Measurements from ENCODE around the gene KMT5B. TPM values are rescaled to one million over a fixed set of nuclear protein-coding genes. Genes with fewer than 3 reads are reported as not detected.

The KMT5B gene
- total RNA-seq = 39.7 TPM

DNA sequence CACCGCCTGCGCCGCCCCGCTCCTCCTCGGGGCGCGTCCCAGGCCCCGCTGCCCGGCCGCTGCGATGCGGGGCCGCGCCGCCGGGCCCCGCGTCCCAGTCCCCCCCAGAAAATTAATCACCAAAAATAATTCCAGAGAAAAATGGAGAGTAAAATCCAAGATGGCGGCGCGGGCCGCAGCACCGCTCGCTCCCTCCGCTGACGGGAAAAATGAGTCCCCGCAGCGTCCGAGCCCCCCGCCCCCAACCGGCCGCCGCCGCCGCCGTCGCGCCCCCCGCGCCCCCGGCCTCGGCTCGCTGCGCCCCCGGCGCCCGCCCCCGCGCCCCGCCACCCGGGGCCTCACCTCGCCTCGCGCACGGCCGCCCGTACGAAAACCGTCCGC lies at the start of gene KMT5B:
TSS of gene KMT5B (minus strand) at position 162 of the 381 bp plus-strand sequence. CDS start 23,220 bp downstream, outside the sequence.
- H3K27ac ChIP-seq (ENCODE audit: low read depth, low read length) = peak within 1 kb of the TSS; percentile 97
- H3K36me3 ChIP-seq (ENCODE audit: control insufficient read depth in 3 of 3, insufficient read depth in 3 of 3, low read length in 3 of 3) = no peaks in the 10 kb centered on the region
- peak within 1 kb of the TSS; percentile 89 to 96 (median 94) for H3K9ac ChIP-seq (ENCODE audit: low read depth in 1 of 3, low read length in 3 of 3)
- H3K9me3 ChIP-seq (ENCODE audit: control insufficient read depth in 3 of 3, low read length in 3 of 3) = no peaks in the 10 kb centered on the region
- peaks cover 53 to 57% (median 55%) of the 10 kb centered on the region in 3 donors for H3K4me1 ChIP-seq (ENCODE audit: control insufficient read depth in 3 of 3, insufficient read depth in 3 of 3, low read length in 3 of 3)
- H3K27me3 ChIP-seq (ENCODE audit: control insufficient read depth in 3 of 3, insufficient read depth in 3 of 3, low read length in 3 of 3) = no peaks in the 10 kb centered on the region
- peak within 1 kb of the TSS; percentile 87 to 97 (median 92) for H3K4me3 ChIP-seq (ENCODE audit: low read length in 3 of 3)

DNA sequence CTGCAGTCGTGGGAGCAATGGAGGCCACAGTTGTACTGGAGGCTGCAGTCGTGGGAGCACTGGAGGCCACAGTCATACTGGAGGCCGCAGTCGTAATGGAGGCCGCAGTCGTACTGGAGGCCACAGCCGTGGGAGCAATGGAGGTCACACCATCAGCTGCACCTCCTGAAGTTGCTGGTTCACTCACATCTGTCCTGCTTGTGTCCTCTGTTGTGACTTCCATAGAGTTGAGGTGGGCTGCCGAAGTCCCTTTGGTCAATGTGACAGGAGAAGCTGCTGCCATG lies 49.4 kb upstream of the KMT5B start:
- Histone ChIP-seq H3K9ac (ENCODE audit: low read depth in 1 of 3, low read length in 3 of 3) (no peak overlapping the region), H3K4me3 (ENCODE audit: low read length in 3 of 3) (no peak overlapping the region), H3K27ac (ENCODE audit: low read depth, low read length) (no peak overlapping the region), H3K27me3 (ENCODE audit: control insufficient read depth in 3 of 3, insufficient read depth in 3 of 3, low read length in 3 of 3) (no peaks in the 10 kb centered on the region), H3K4me1 (ENCODE audit: control insufficient read depth in 3 of 3, insufficient read depth in 3 of 3, low read length in 3 of 3) (peaks cover 6 to 16% (median 6%) of the 10 kb centered on the region in 3 donors), H3K9me3 (ENCODE audit: control insufficient read depth in 3 of 3, low read length in 3 of 3) (no peaks in the 10 kb centered on the region), H3K36me3 (ENCODE audit: control insufficient read depth in 3 of 3, insufficient read depth in 3 of 3, low read length in 3 of 3) (peaks cover 64 to 68% (median 66%) of the 10 kb centered on the region in 3 donors)

- H3K9ac ChIP-seq (ENCODE audit: low read depth in 1 of 3, low read length in 3 of 3) = no peak overlapping the region
- H3K9me3 ChIP-seq (ENCODE audit: control insufficient read depth in 3 of 3, low read length in 3 of 3) = no peaks in the 10 kb centered on the region
- H3K4me3 ChIP-seq (ENCODE audit: low read length in 3 of 3) = no peak overlapping the region
- peaks cover 58 to 62% (median 60%) of the 10 kb centered on the region in 3 donors for H3K36me3 ChIP-seq (ENCODE audit: control insufficient read depth in 3 of 3, insufficient read depth in 3 of 3, low read length in 3 of 3)
- no peak overlapping the region for H3K27ac ChIP-seq (ENCODE audit: low read depth, low read length)
- no peaks in the 10 kb centered on the region for H3K27me3 ChIP-seq (ENCODE audit: control insufficient read depth in 3 of 3, insufficient read depth in 3 of 3, low read length in 3 of 3)
- peaks cover 7 to 13% (median 9%) of the 10 kb centered on the region in 3 donors for H3K4me1 ChIP-seq (ENCODE audit: control insufficient read depth in 3 of 3, insufficient read depth in 3 of 3, low read length in 3 of 3)
Observed at GRCh38 chr11:68261749-68262543, 48.9 kb upstream of the KMT5B start.

DNA sequence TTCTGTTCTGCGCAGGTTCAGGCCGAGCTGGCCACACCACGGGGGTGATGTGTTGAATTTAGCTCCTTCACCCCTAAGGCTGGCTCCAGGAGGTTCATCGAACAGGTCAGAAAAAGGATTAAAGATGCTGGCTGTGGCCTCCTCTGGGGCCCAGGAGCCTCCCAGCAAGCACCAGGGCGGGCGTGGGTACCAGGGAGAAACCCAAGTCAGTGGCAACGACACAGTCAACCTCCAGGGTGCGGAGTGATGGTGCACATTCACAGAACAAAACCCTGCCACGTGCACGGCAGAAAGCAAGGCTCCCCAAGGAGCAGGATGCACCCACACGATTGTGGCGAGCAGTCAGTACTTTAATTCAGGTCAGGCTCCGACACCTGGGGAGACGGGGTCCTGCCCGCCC lies 47.9 kb upstream of the KMT5B start:
- Histone ChIP-seq H3K4me3 (ENCODE audit: low read length in 3 of 3) (no peak overlapping the region), H3K4me1 (ENCODE audit: control insufficient read depth in 3 of 3, insufficient read depth in 3 of 3, low read length in 3 of 3) (peaks cover 7 to 13% (median 9%) of the 10 kb centered on the region in 3 donors), H3K9me3 (ENCODE audit: control insufficient read depth in 3 of 3, low read length in 3 of 3) (no peaks in the 10 kb centered on the region), H3K27ac (ENCODE audit: low read depth, low read length) (no peak overlapping the region), H3K9ac (ENCODE audit: low read depth in 1 of 3, low read length in 3 of 3) (no peak overlapping the region), H3K27me3 (ENCODE audit: control insufficient read depth in 3 of 3, insufficient read depth in 3 of 3, low read length in 3 of 3) (no peaks in the 10 kb centered on the region), H3K36me3 (ENCODE audit: control insufficient read depth in 3 of 3, insufficient read depth in 3 of 3, low read length in 3 of 3) (peaks cover 49 to 53% (median 51%) of the 10 kb centered on the region in 3 donors)

DNA sequence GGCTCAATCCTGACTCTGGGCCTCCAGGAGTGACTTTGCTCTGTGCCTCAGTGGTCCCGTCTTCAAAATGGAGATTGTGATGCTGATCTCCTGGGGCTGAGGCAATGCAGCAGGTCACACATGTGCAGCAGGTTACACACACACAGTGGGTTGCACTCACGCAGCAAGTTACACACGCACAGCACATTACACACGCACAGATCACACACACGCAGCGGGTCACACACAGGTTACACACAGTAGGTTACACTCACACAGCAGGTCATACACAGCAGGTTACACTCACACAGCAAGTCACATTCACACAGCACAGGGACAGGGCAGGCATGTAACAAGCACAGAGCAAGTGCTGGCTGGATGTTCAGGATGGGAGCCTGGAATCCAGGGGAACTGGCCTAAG lies 47.4 kb upstream of the KMT5B start:
- no peak overlapping the region for H3K4me3 ChIP-seq (ENCODE audit: low read length in 3 of 3)
- H3K36me3 ChIP-seq (ENCODE audit: control insufficient read depth in 3 of 3, insufficient read depth in 3 of 3, low read length in 3 of 3) = peaks cover 44 to 48% (median 46%) of the 10 kb centered on the region in 3 donors
- H3K9ac ChIP-seq (ENCODE audit: low read depth in 1 of 3, low read length in 3 of 3) = no peak overlapping the region
- no peak overlapping the region for H3K27ac ChIP-seq (ENCODE audit: low read depth, low read length)
- no peaks in the 10 kb centered on the region for H3K9me3 ChIP-seq (ENCODE audit: control insufficient read depth in 3 of 3, low read length in 3 of 3)
- peaks cover 7 to 13% (median 9%) of the 10 kb centered on the region in 3 donors for H3K4me1 ChIP-seq (ENCODE audit: control insufficient read depth in 3 of 3, insufficient read depth in 3 of 3, low read length in 3 of 3)
- no peaks in the 10 kb centered on the region for H3K27me3 ChIP-seq (ENCODE audit: control insufficient read depth in 3 of 3, insufficient read depth in 3 of 3, low read length in 3 of 3)

DNA sequence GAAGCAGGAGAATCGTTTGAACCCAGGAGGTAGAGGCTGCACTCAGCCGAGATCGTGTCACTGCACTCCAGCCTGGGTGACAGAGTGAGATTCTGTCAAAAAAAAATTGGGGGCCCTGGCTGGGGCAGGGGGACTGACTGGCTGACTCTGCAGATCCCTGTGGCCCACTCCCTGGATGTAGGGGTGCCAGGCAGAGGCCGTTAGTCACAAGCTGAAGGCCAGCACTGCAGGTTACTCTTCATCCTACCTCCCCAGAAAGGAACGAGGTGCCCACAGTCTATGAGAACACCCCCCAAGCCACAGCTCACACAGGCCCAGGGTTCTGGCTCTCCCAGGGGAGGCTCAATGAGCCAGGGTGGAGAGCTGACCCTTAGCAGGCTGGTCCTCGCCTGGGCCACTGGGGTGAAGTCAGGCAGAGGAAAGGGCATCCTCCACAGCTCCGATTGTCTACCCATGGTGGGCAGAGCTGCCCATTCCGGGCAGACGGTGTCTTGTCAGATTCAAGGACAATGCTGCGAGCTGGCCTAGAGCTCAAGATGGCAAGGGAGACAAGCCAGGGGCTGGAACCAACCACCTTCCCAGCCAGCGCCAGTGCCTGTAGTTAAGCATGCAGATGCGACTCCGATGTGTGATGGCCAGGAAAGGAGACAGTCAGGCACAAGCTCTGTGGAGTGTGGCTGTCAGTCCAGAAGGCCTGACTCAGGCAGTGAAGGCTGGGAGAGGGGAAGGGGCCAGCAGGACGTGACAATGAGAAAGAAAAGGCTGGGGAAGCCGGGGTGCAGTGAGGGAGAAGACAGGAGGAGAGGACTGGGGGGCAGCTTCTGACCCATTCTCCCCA lies 46.2 kb upstream of the KMT5B start:
- Histone ChIP-seq H3K4me3 (ENCODE audit: low read length in 3 of 3) (no peak overlapping the region), H3K27me3 (ENCODE audit: control insufficient read depth in 3 of 3, insufficient read depth in 3 of 3, low read length in 3 of 3) (no peaks in the 10 kb centered on the region), H3K9me3 (ENCODE audit: control insufficient read depth in 3 of 3, low read length in 3 of 3) (no peaks in the 10 kb centered on the region), H3K27ac (ENCODE audit: low read depth, low read length) (no peak overlapping the region), H3K9ac (ENCODE audit: low read depth in 1 of 3, low read length in 3 of 3) (peak overlapping the region in 1 of 3 donors; percentile 40), H3K4me1 (ENCODE audit: control insufficient read depth in 3 of 3, insufficient read depth in 3 of 3, low read length in 3 of 3) (peaks cover 7 to 13% (median 9%) of the 10 kb centered on the region in 3 donors), H3K36me3 (ENCODE audit: control insufficient read depth in 3 of 3, insufficient read depth in 3 of 3, low read length in 3 of 3) (peaks cover 34 to 39% (median 38%) of the 10 kb centered on the region in 3 donors)

GRCh38 chr11:68258363-68258765 lies 45.3 kb upstream of the KMT5B start:
- no peak overlapping the region for H3K27ac ChIP-seq (ENCODE audit: low read depth, low read length)
- no peak overlapping the region for H3K4me3 ChIP-seq (ENCODE audit: low read length in 3 of 3)
- peaks cover 7 to 10% (median 7%) of the 10 kb centered on the region in 3 donors for H3K4me1 ChIP-seq (ENCODE audit: control insufficient read depth in 3 of 3, insufficient read depth in 3 of 3, low read length in 3 of 3)
- peaks cover 32% of the 10 kb centered on the region in 3 donors for H3K36me3 ChIP-seq (ENCODE audit: control insufficient read depth in 3 of 3, insufficient read depth in 3 of 3, low read length in 3 of 3)
- H3K27me3 ChIP-seq (ENCODE audit: control insufficient read depth in 3 of 3, insufficient read depth in 3 of 3, low read length in 3 of 3) = no peaks in the 10 kb centered on the region
- H3K9ac ChIP-seq (ENCODE audit: low read depth in 1 of 3, low read length in 3 of 3) = no peak overlapping the region
- no peaks in the 10 kb centered on the region for H3K9me3 ChIP-seq (ENCODE audit: control insufficient read depth in 3 of 3, low read length in 3 of 3)

- peaks cover 6 to 7% (median 7%) of the 10 kb centered on the region in 3 donors for H3K4me1 ChIP-seq (ENCODE audit: control insufficient read depth in 3 of 3, insufficient read depth in 3 of 3, low read length in 3 of 3)
- no peak overlapping the region for H3K27ac ChIP-seq (ENCODE audit: low read depth, low read length)
- H3K27me3 ChIP-seq (ENCODE audit: control insufficient read depth in 3 of 3, insufficient read depth in 3 of 3, low read length in 3 of 3) = no peaks in the 10 kb centered on the region
- no peaks in the 10 kb centered on the region for H3K9me3 ChIP-seq (ENCODE audit: control insufficient read depth in 3 of 3, low read length in 3 of 3)
- H3K4me3 ChIP-seq (ENCODE audit: low read length in 3 of 3) = peak overlapping the region; percentile 44 to 70 (median 46)
- peak overlapping the region in 2 of 3 donors; percentile 2 to 73 for H3K9ac ChIP-seq (ENCODE audit: low read depth in 1 of 3, low read length in 3 of 3)
- peaks cover 25 to 30% (median 26%) of the 10 kb centered on the region in 3 donors for H3K36me3 ChIP-seq (ENCODE audit: control insufficient read depth in 3 of 3, insufficient read depth in 3 of 3, low read length in 3 of 3)
Observed at GRCh38 chr11:68257477-68258362, 44.6 kb upstream of the KMT5B start.

DNA sequence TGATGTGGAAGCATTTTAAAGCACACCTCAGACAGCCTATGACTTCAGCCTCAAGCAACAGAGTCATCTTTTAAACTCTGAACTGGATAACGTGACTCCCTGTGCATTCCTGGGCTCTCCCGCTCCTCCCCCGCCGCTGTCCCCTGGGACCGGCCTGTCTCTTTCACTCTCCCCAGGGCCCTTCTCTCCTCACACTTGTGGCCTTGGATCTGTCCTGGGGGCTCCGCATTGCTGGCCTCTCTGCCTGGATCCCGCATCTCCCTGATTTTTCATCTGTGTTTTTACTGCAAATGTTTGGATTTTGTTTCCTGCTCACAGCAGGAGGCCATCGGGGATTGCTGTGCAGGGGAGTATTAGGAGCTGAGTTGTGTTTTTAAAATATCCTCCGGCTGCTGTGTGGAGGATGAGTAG lies 43.2 kb upstream of the KMT5B start:
- Histone ChIP-seq H3K4me3 (ENCODE audit: low read length in 3 of 3) (no peak overlapping the region), H3K27me3 (ENCODE audit: control insufficient read depth in 3 of 3, insufficient read depth in 3 of 3, low read length in 3 of 3) (no peaks in the 10 kb centered on the region), H3K9ac (ENCODE audit: low read depth in 1 of 3, low read length in 3 of 3) (peak overlapping the region in 1 of 3 donors; percentile 33), H3K36me3 (ENCODE audit: control insufficient read depth in 3 of 3, insufficient read depth in 3 of 3, low read length in 3 of 3) (peaks cover 12 to 16% (median 13%) of the 10 kb centered on the region in 3 donors), H3K27ac (ENCODE audit: low read depth, low read length) (no peak overlapping the region), H3K4me1 (ENCODE audit: control insufficient read depth in 3 of 3, insufficient read depth in 3 of 3, low read length in 3 of 3) (peaks cover 6 to 7% (median 7%) of the 10 kb centered on the region in 3 donors), H3K9me3 (ENCODE audit: control insufficient read depth in 3 of 3, low read length in 3 of 3) (no peaks in the 10 kb centered on the region)

Data from skeletal muscle tissue (tissue), 4 donors.